Measurements from ENCODE around the gene KLHDC3.

The KLHDC3 gene

DNA sequence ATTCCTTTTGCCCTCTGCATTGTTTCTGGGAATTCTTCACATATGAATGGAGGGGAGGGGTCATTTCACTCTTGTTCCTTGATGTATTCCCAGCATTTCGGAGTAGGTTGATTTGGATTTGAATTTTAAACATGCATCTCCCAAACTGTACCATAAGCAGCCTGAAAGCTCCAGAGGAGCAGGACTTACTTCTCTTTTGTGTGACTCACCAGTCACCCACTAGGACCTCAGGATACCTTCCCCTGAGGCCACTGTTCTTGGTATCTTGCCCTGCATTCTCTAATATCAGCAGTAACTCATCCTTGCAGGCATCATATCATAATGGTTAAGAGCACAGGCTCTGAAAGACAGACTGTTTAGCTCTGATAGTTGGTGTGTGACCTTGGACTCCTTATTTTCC, 44.5 kb downstream of the KLHDC3 start:
- no peak for DNase-seq (ENCODE audit: low read depth in 2 of 2)

DNA sequence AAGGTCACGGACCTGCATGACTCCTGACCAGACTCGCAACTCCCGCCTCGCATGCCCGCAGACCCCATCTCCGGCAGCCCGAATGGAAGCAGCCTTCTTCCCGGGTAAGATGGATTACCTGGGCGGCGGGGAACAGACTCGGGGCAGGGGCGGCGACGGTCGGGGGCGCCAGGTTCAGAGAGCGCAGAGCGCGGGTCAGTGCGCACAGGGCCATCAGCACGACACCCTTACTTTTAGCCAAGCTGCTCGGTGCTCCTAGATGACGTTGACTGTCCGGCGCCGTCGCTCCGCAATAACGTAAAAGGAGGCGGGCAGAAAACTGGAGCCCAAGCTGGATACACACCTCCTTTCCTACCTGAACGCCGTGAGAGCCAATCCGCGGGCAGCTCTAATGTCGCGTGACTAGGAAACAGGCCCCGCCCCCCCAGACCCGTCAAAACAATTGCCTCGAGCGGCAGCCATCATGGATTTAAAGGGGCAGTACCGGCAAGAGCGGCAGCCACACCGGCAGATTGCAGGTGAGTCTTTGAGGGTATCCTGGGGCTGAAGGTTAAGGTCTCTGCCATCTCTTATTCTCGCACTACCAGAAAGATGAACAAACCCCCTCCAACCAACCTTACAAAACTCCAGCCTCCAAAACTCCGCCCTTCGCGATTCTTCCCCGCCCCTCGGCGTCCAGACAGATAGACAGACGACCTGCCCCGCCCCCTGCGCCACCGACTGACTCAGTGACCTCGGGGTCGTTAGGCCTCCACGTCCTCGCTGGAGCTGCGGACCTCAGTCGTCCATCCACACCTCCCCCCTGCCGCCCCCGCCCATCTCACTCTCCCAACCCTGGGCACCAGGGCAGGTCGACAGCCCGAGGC, 45.4 kb downstream of the KLHDC3 start, which contains the start of the genes KLC4 and MRPL2:
TSS of gene KLC4 (plus strand) at position 464 of the 866 bp plus-strand sequence. CDS start 1,705 bp downstream, outside the sequence.
TSS of gene MRPL2 (minus strand) at position 267 of the 866 bp plus-strand sequence. CDS start at position 214, 53 bp downstream.
- DNase-seq (ENCODE audit: low read depth in 2 of 2), result peak; percentile 95 to 96

DNA sequence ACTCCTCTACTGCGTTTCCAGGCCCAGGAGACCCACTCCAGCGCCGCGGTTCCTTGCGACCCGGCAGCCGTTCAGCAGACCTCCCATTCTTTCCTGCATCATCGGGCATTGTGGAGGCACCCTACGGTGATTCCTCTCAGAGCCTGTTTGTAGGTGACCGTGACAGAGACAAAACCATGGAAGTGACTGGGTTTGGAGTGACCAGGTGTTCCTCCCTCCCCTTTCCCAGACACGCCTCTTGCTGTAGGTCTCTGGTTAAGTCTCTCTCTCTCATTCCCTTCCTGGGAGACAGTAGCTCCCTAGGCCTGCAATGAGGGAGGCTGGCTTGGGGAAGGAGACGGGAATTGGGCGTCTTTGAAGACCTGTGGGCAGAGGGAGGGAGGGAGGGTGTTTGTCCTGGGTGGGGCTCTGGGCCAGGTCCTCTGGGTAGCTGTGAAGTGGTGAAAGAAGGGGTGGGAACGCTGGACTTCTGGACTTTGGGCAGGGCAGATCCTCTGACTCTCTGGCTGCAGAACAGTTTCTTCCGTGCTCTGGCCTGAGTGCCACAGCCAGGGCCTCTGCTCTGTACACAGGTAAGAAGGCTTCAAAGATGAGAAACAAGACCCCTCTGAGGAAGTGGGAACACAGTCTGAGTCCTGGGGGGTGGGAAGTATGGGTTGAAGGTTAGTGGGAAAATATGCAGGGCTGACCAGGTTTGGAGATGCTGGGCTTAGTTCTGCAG, 46.1 kb downstream of the KLHDC3 start:
- no peak for DNase-seq (ENCODE audit: low read depth in 2 of 2)

DNA sequence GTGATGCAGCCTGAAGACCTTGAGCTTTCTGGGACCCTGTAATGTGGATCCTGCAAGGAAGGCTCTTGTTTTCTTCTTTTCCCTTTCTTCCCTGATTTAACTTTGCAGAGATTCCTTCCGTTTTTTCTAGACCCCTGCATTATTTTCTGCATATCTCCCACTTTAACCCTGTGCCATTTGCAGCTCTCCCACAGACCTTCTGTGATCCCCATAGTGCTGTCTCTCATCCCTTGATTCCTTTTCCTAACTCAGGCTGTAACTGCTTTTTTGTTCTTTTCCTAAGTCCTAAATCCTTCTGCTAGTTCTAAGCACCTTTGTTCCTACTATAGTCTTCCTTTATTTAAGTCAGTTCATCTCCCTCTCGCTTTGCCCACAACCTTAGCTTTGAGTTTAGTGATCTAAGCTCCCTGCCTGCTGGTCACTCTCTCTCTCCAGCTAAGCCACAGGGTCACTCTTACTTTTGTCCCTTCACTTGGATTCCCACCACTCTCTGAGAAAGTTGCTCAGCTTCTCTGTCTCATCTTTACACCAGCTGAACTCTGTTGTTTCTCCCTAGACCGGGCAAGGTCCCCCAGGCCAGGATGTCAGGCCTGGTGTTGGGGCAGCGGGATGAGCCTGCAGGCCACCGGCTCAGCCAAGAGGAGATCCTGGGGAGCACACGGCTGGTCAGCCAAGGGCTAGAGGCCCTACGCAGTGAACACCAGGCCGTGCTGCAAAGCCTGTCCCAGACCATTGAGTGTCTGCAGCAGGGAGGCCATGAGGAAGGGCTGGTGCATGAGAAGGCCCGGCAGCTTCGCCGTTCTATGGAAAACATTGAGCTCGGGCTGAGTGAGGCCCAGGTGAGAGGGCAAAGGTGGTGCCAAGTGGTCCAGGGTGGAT, 46.9 kb downstream of the KLHDC3 start:
- DNase-seq (ENCODE audit: low read depth in 2 of 2), result no peak

DNA sequence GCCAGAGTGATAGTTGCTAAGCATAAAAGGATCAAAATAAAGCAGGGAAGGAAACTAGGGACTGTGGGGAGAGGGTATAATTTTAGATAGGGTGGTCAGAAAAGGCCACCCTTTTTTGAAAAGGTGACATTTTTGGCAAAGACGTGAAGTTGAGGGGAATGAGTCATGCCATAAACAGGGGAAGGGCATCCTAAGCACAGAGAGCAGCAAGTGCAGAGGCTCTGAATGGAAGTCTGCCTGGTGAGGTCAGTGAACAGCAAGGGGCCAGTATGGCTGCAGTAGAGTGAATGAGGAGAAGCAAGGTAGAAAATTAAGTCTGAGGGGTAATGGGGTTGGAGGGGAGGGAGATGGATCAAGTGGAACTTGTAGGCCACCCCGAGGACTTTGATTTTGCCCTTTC, 47.8 kb downstream of the KLHDC3 start:
- no peak for DNase-seq (ENCODE audit: low read depth in 2 of 2)

DNA sequence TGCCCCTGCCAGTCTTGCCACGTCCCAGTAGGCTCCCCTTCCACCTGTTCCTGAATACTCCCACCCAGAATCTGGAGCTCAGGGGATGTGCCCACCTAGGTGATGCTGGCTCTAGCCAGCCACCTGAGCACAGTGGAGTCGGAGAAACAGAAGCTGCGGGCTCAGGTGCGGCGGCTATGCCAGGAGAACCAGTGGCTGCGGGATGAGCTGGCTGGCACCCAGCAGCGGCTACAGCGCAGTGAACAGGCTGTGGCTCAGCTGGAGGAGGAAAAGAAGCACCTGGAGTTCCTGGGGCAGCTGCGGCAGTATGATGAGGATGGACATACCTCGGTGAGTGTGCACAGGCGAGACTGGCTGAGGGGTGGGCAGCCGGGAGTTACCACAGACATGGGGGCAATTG, 48.8 kb downstream of the KLHDC3 start:
- DNase-seq (ENCODE audit: low read depth in 2 of 2), result no peak

DNA sequence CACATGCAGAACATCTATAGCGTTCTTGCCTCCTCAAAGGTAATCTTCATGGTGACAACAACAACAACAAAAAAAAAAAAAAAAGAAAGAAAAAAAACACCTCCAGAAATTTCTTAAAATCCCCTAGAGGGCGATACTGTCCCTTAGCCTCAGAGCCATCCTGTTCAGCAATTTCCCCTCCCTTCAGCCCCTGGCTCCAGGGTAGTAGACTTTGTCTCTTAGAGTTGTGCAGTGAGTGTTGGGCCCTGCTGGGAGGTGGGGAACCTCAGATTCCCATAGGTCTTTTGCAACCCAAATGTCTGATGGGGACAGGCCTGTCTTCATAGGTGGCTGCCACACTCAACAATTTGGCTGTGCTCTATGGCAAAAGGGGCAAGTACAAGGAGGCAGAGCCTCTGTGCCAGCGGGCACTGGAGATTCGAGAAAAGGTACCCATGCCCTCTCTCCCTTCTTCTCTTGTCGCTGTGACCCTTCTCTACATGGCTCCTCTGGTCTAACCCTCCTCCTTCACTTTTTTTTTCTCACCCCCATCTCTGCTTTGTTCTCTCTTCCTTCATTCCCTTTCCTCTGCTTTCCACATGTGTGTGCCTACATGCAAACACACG, 56.1 kb downstream of the KLHDC3 start:
- no peak for DNase-seq (ENCODE audit: low read depth in 2 of 2)

All from activated CD8-positive, alpha-beta memory T cell treated with anti-CD3 and anti-CD28 coated beads for 4 hours (primary cell).